Measurements from ENCODE around the gene OR5K4.

The OR5K4 gene

DNA sequence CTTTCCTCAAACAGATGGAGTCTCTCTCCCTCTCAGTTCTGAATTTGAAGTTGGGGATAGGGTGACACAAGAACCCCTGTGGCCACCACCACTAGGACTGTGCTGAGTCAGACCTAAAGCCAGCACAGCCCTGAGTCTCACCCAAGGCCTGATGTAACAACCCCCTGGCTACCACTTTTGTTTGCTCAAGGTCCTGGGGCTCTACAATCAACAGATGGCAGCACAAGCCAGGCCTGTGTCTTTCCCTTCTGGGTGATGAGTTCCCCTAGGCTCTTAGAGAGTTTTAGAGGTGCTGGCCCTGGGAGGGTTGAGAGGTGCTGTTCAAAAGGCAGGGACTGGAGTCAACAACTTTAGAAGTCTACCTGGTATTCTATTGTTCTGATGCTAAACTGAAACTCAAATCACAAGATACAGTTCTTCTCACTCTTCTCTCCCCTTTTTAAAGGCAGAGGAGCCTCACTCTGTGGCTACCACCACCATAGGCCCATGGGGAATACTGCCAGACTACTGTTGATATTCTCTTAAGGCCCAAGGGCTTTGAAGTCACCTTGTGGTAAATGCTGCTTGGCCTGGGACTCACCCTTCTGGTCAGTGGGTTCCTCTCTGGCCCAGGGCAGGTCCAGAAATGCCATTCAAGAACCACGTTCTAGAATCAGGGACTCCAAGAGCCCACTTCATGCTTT lies 6.5 kb downstream of the OR5K4 start:
- Histone ChIP-seq H4K8ac (ENCODE audit: low read depth, low read length) (no peak overlapping the region), H3K9me3 (replicated peaks in 1 of 2; ENCODE audit: control insufficient read depth in 2 of 2, insufficient read depth in 1 of 2, low read depth in 1 of 2, low read length in 2 of 2) (no peaks in the 10 kb centered on the region), H3K4me3 (ENCODE audit: low read length in 2 of 2) (no peak overlapping the region), H3K14ac (ENCODE audit: low read length) (no peak overlapping the region), H3K79me1 (ENCODE audit: low read depth, low read length) (no peaks in the 10 kb centered on the region), H4K91ac (ENCODE audit: low read depth, low read length, poor library complexity) (no peak overlapping the region), H3K27me3 (ENCODE audit: control insufficient read depth in 3 of 3, insufficient read depth in 3 of 3, low read depth in 1 of 3, low read length in 3 of 3) (no peaks in the 10 kb centered on the region), H3K36me3 (replicated peaks in 1 of 2; ENCODE audit: control insufficient read depth in 2 of 2, insufficient read depth in 2 of 2, low read length in 2 of 2) (no peaks in the 10 kb centered on the region), H3K23ac (ENCODE audit: low read depth, low read length, poor library complexity) (no peak overlapping the region), H3K4ac (ENCODE audit: low read length) (no peak overlapping the region), H3K27ac (replicated peaks; ENCODE audit: low read length) (no peak overlapping the region), H2BK5ac (ENCODE audit: low read length) (no peak overlapping the region), H3K18ac (ENCODE audit: low read length) (no peak overlapping the region), H3K9ac (ENCODE audit: low read depth, low read length, poor library complexity) (no peak overlapping the region), H3K4me2 (ENCODE audit: insufficient read depth, low read length, poor library complexity, severe bottlenecking) (no peak overlapping the region), H2BK15ac (ENCODE audit: low read length) (no peak overlapping the region), H2AFZ (ENCODE audit: low read length) (no peak overlapping the region), H2BK120ac (ENCODE audit: low read depth, low read length) (no peak overlapping the region), H2BK12ac (ENCODE audit: low read length) (no peak overlapping the region), H3K4me1 (ENCODE audit: control insufficient read depth in 2 of 2, insufficient read depth in 1 of 2, low read depth in 1 of 2, low read length in 2 of 2) (no peaks in the 10 kb centered on the region), H2AK5ac (ENCODE audit: low read depth, low read length) (no peak overlapping the region)
- WGBS, 2 donors (ENCODE audit: extremely low coverage in 2 of 2, insufficient read length in 2 of 2, insufficient replicate concordance in 1 of 2) = no CpG with 5 or more reads among the region's 1 CpG
- DNase-seq (ENCODE audit: low spot score) = no peak

DNA sequence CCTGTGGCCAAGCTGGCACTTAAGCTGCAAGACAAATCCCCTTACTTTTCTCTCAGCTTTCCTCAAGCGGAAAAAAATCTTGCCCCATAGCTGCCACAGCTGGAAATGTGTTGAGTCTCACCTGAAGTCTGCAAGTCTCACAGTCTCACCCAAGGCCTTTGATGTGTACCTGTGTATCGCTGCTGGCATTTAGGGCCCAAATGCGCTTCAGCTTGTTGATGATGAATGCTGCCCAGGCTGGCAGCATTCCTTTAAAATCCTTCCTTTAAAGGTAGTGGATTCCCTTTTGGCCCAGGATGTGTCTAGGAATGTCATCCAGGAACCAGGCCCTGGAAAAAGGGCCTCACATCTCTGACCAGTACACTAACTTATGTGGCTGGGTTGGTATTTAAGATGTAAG lies 7.0 kb downstream of the OR5K4 start:
- no CpG with 5 or more reads among the region's 3 CpGs for WGBS, 2 donors (ENCODE audit: extremely low coverage in 2 of 2, insufficient read length in 2 of 2, insufficient replicate concordance in 1 of 2)
- Histone ChIP-seq H3K9me3 (replicated peaks in 1 of 2; ENCODE audit: control insufficient read depth in 2 of 2, insufficient read depth in 1 of 2, low read depth in 1 of 2, low read length in 2 of 2) (no peaks in the 10 kb centered on the region), H3K23ac (ENCODE audit: low read depth, low read length, poor library complexity) (no peak overlapping the region)

DNA sequence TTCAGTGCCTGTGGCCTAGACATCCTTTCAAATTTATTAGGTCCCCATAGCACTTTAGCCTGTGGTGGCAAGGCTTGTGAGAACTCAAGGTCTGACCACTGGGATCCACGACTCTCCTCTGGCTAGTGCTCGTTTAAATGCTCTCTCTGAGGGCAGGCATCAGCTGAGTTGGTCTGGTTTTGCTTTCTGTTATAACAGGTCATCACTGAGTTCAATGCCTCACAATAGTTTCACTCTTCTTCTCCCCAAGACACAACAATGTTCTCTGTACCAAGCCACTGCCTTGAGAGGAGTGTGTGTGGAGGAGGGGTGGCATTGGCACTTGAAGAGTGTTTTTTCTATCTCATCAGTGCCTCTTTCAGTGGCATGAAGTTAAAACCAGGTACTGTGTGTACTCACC lies 7.6 kb downstream of the OR5K4 start:
- no peak overlapping the region for H3K14ac ChIP-seq (ENCODE audit: low read length)
- H4K8ac ChIP-seq (ENCODE audit: low read depth, low read length) = no peak overlapping the region
- H2AFZ ChIP-seq (ENCODE audit: low read length) = no peak overlapping the region
- no peaks in the 10 kb centered on the region for H3K9me3 ChIP-seq (replicated peaks in 1 of 2; ENCODE audit: control insufficient read depth in 2 of 2, insufficient read depth in 1 of 2, low read depth in 1 of 2, low read length in 2 of 2)
- H3K4ac ChIP-seq (ENCODE audit: low read length) = no peak overlapping the region
- no peak overlapping the region for H3K27ac ChIP-seq (replicated peaks; ENCODE audit: low read length)
- no peak overlapping the region for H2AK5ac ChIP-seq (ENCODE audit: low read depth, low read length)
- no peak overlapping the region for H2BK5ac ChIP-seq (ENCODE audit: low read length)
- no peaks in the 10 kb centered on the region for H3K36me3 ChIP-seq (replicated peaks in 1 of 2; ENCODE audit: control insufficient read depth in 2 of 2, insufficient read depth in 2 of 2, low read length in 2 of 2)
- no peak overlapping the region for H3K18ac ChIP-seq (ENCODE audit: low read length)
- no peak overlapping the region for H2BK12ac ChIP-seq (ENCODE audit: low read length)
- no peak overlapping the region for H3K4me2 ChIP-seq (ENCODE audit: insufficient read depth, low read length, poor library complexity, severe bottlenecking)
- no peaks in the 10 kb centered on the region for H3K4me1 ChIP-seq (ENCODE audit: control insufficient read depth in 2 of 2, insufficient read depth in 1 of 2, low read depth in 1 of 2, low read length in 2 of 2)
- no peak overlapping the region for H3K9ac ChIP-seq (ENCODE audit: low read depth, low read length, poor library complexity)
- WGBS, 2 donors (ENCODE audit: extremely low coverage in 2 of 2, insufficient read length in 2 of 2, insufficient replicate concordance in 1 of 2) = no CpG with 5 or more reads among the region's 2 CpGs
- H3K4me3 ChIP-seq (ENCODE audit: low read length in 2 of 2) = no peak overlapping the region
- no peak overlapping the region for H4K91ac ChIP-seq (ENCODE audit: low read depth, low read length, poor library complexity)
- no peak for DNase-seq (ENCODE audit: low spot score)
- no peak overlapping the region for H2BK120ac ChIP-seq (ENCODE audit: low read depth, low read length)
- H3K23ac ChIP-seq (ENCODE audit: low read depth, low read length, poor library complexity) = no peak overlapping the region
- H3K79me1 ChIP-seq (ENCODE audit: low read depth, low read length) = no peaks in the 10 kb centered on the region
- no peak overlapping the region for H2BK15ac ChIP-seq (ENCODE audit: low read length)
- no peaks in the 10 kb centered on the region for H3K27me3 ChIP-seq (ENCODE audit: control insufficient read depth in 3 of 3, insufficient read depth in 3 of 3, low read depth in 1 of 3, low read length in 3 of 3)

More for the DNA sequence above, 7.0 kb downstream of the OR5K4 start:
- H3K27ac ChIP-seq (replicated peaks; ENCODE audit: low read length) = no peak overlapping the region
- H2BK12ac ChIP-seq (ENCODE audit: low read length) = no peak overlapping the region
- no peak overlapping the region for H4K8ac ChIP-seq (ENCODE audit: low read depth, low read length)
- no peak overlapping the region for H2AFZ ChIP-seq (ENCODE audit: low read length)
- no peak overlapping the region for H2BK120ac ChIP-seq (ENCODE audit: low read depth, low read length)
- H4K91ac ChIP-seq (ENCODE audit: low read depth, low read length, poor library complexity) = no peak overlapping the region
- no peaks in the 10 kb centered on the region for H3K79me1 ChIP-seq (ENCODE audit: low read depth, low read length)
- H3K4me3 ChIP-seq (ENCODE audit: low read length in 2 of 2) = no peak overlapping the region
- H3K36me3 ChIP-seq (replicated peaks in 1 of 2; ENCODE audit: control insufficient read depth in 2 of 2, insufficient read depth in 2 of 2, low read length in 2 of 2) = no peaks in the 10 kb centered on the region
- no peak overlapping the region for H3K9ac ChIP-seq (ENCODE audit: low read depth, low read length, poor library complexity)
- H3K14ac ChIP-seq (ENCODE audit: low read length) = no peak overlapping the region
- no peak overlapping the region for H2BK15ac ChIP-seq (ENCODE audit: low read length)
- H3K27me3 ChIP-seq (ENCODE audit: control insufficient read depth in 3 of 3, insufficient read depth in 3 of 3, low read depth in 1 of 3, low read length in 3 of 3) = no peaks in the 10 kb centered on the region
- H2AK5ac ChIP-seq (ENCODE audit: low read depth, low read length) = no peak overlapping the region
- H3K18ac ChIP-seq (ENCODE audit: low read length) = no peak overlapping the region
- no peak overlapping the region for H3K4ac ChIP-seq (ENCODE audit: low read length)
- no peak for DNase-seq (ENCODE audit: low spot score)
- no peak overlapping the region for H2BK5ac ChIP-seq (ENCODE audit: low read length)
- no peaks in the 10 kb centered on the region for H3K4me1 ChIP-seq (ENCODE audit: control insufficient read depth in 2 of 2, insufficient read depth in 1 of 2, low read depth in 1 of 2, low read length in 2 of 2)
- H3K4me2 ChIP-seq (ENCODE audit: insufficient read depth, low read length, poor library complexity, severe bottlenecking) = no peak overlapping the region

- H2AK5ac ChIP-seq (ENCODE audit: low read depth, low read length) = no peak overlapping the region
- H3K4ac ChIP-seq (ENCODE audit: low read length) = no peak overlapping the region
- WGBS, 2 donors (ENCODE audit: extremely low coverage in 2 of 2, insufficient read length in 2 of 2, insufficient replicate concordance in 1 of 2) = no CpG with 5 or more reads among the region's 4 CpGs
- H2BK15ac ChIP-seq (ENCODE audit: low read length) = no peak overlapping the region
- no peak overlapping the region for H3K23ac ChIP-seq (ENCODE audit: low read depth, low read length, poor library complexity)
- no peak overlapping the region for H4K8ac ChIP-seq (ENCODE audit: low read depth, low read length)
- H2BK120ac ChIP-seq (ENCODE audit: low read depth, low read length) = no peak overlapping the region
- H3K36me3 ChIP-seq (replicated peaks in 1 of 2; ENCODE audit: control insufficient read depth in 2 of 2, insufficient read depth in 2 of 2, low read length in 2 of 2) = no peaks in the 10 kb centered on the region
- no peak overlapping the region for H3K4me2 ChIP-seq (ENCODE audit: insufficient read depth, low read length, poor library complexity, severe bottlenecking)
- DNase-seq (ENCODE audit: low spot score) = no peak
- no peak overlapping the region for H3K9ac ChIP-seq (ENCODE audit: low read depth, low read length, poor library complexity)
- H3K27ac ChIP-seq (replicated peaks; ENCODE audit: low read length) = no peak overlapping the region
- H3K9me3 ChIP-seq (replicated peaks in 1 of 2; ENCODE audit: control insufficient read depth in 2 of 2, insufficient read depth in 1 of 2, low read depth in 1 of 2, low read length in 2 of 2) = no peaks in the 10 kb centered on the region
- no peak overlapping the region for H2BK12ac ChIP-seq (ENCODE audit: low read length)
- H4K91ac ChIP-seq (ENCODE audit: low read depth, low read length, poor library complexity) = no peak overlapping the region
- no peak overlapping the region for H3K18ac ChIP-seq (ENCODE audit: low read length)
- no peak overlapping the region for H3K14ac ChIP-seq (ENCODE audit: low read length)
- H3K79me1 ChIP-seq (ENCODE audit: low read depth, low read length) = no peaks in the 10 kb centered on the region
- H3K4me3 ChIP-seq (ENCODE audit: low read length in 2 of 2) = no peak overlapping the region
- H2AFZ ChIP-seq (ENCODE audit: low read length) = no peak overlapping the region
- H2BK5ac ChIP-seq (ENCODE audit: low read length) = no peak overlapping the region
- H3K27me3 ChIP-seq (ENCODE audit: control insufficient read depth in 3 of 3, insufficient read depth in 3 of 3, low read depth in 1 of 3, low read length in 3 of 3) = no peaks in the 10 kb centered on the region
- H3K4me1 ChIP-seq (ENCODE audit: control insufficient read depth in 2 of 2, insufficient read depth in 1 of 2, low read depth in 1 of 2, low read length in 2 of 2) = no peaks in the 10 kb centered on the region
Measured at GRCh38 chr3:98367464-98368246, 14.0 kb downstream of the OR5K4 start.

Measured in neuronal stem cell (in vitro differentiated cells).